CD4-positive, alpha-beta memory T cell (primary cell): ENCODE data around the gene SPEN. TPM values are rescaled to one million over a fixed set of nuclear protein-coding genes. Genes with fewer than 3 reads are reported as not detected.

Experiments used
- CTCF ChIA-PET: fragments of 350-600 bp; sonication (Branson Sonifier 250); formaldehyde crosslinking; loops from one replicate; lab custom pipeline; 2021; ENCODE audit warnings: inconsistent platforms; ENCODE audit not compliant: partially characterized antibody; lab: Charles Lee
- POLR2A ChIA-PET: fragments of 350-600 bp; sonication (Branson Sonifier 250); formaldehyde crosslinking; loops from one replicate; lab custom pipeline; 2021; ENCODE audit not compliant: partially characterized antibody; lab: Charles Lee
- DNase-seq, 5 donors: peaks; one replicate each; pipeline versions ENCODE4 v3.0.0 to v3.0.0-alpha.2; 2020 to 2022; ENCODE audit warnings: mixed read lengths in 1 of 5
- H3K27ac ChIP-seq: one replicate; pipeline ENCODE4 v1.7.0; 2013; ENCODE audit warnings: low read depth, low read length
- H3K27me3 ChIP-seq: 2 replicates; pipeline ENCODE4 v1.7.0; 2013; ENCODE audit warnings: mild to moderate bottlenecking, low read length, moderate library complexity; ENCODE audit not compliant: insufficient read depth
- H3K36me3 ChIP-seq: 2 replicates; pipeline ENCODE4 v1.7.0; 2013; ENCODE audit warnings: mild to moderate bottlenecking, low read length, moderate library complexity; ENCODE audit not compliant: insufficient read depth
- H3K4me1 ChIP-seq: 2 replicates; pipeline ENCODE4 v1.7.0; 2013; ENCODE audit warnings: mild to moderate bottlenecking, low read length, moderate library complexity; ENCODE audit not compliant: insufficient read depth
- H3K4me3 ChIP-seq, 2 donors: one replicate each; pipeline ENCODE4 v1.7.0; 2013; ENCODE audit warnings: low read length in 2 of 2, mild to moderate bottlenecking in 1 of 2
- H3K9me3 ChIP-seq, 2 donors: one replicate each; pipeline ENCODE4 v1.7.0; 2013; ENCODE audit warnings: low read length in 2 of 2, control low read depth in 1 of 2; ENCODE audit not compliant: control insufficient read depth in 1 of 2
- H3K27ac Mint-ChIP-seq, 7 donors: one replicate each; pipeline ENCODE4 v1.8.0; 2020 to 2021; ENCODE audit warnings: mixed read lengths in 7 of 7, mild to moderate bottlenecking in 6 of 7, inconsistent platforms in 3 of 7, moderate library complexity in 3 of 7
- H3K27me3 Mint-ChIP-seq, 2 donors: one replicate each; pipeline ENCODE4 v1.8.0; 2020 to 2021; ENCODE audit warnings: mixed read lengths in 2 of 2
- H3K36me3 Mint-ChIP-seq, 2 donors: one replicate each; pipeline ENCODE4 v1.8.0; 2020 to 2021; ENCODE audit warnings: mixed read lengths in 2 of 2, inconsistent platforms in 1 of 2, mild to moderate bottlenecking in 1 of 2
- H3K4me1 Mint-ChIP-seq, 4 donors: one replicate each; pipeline ENCODE4 v1.8.0; 2020 to 2021; ENCODE audit warnings: mixed read lengths in 4 of 4, mild to moderate bottlenecking in 1 of 4
- H3K4me3 Mint-ChIP-seq, 8 donors: one replicate each; pipeline ENCODE4 v1.8.0; 2020 to 2021; ENCODE audit warnings: mixed read lengths in 8 of 8, mild to moderate bottlenecking in 7 of 8, moderate library complexity in 6 of 8, inconsistent platforms in 3 of 8
- H3K9me3 Mint-ChIP-seq, 8 donors: one replicate each; pipeline ENCODE4 v1.8.0; 2020 to 2021; ENCODE audit warnings: mixed read lengths in 8 of 8, mild to moderate bottlenecking in 5 of 8, inconsistent platforms in 3 of 8, moderate library complexity in 1 of 8
- intact Hi-C: fragments of 100-400 bp; cut with micrococcal nuclease; formaldehyde crosslinking; loops from one replicate; pipeline ENCODE4 v1.15.1; 2023
- polyA plus RNA-seq, 2 donors: library from polyadenylated mRNA; unstranded; fragments of 300-500 nt; fragmentation: Illumina TruSeq; gene quantifications; one replicate each; pipeline ENCODE4 v1.2.3, GENCODE V29; 2021
- total RNA-seq, 2 experiments: library from RNA; stranded (reverse); gene quantifications; one replicate each; pipeline ENCODE4 v1.2.3, GENCODE V29; 2021

Gene SPEN
- total and polyA plus RNA-seq, 4 experiments from 2014 or later, result 2.4 to 87.8 (median 62.4) TPM

GRCh38 chr1:15848929-15849774, 1.6 kb downstream of the SPEN start:
- H3K4me3 ChIP-seq, result peak overlapping the region; percentile 55 to 65
- intact Hi-C loops, result loop anchor here (1.0 to 5.0 kb wide), 3 partner anchors 34 to 1203 kb away; partner anchors contain the start of gene SDHB
- Mint-ChIP-seq H3K27ac (peak overlapping the region; percentile 94 to 99 (median 98)), H3K9me3 (peaks cover 0 to 3% (median 0%) of the 10 kb centered on the region in 8 donors), H3K4me3 (peak overlapping the region; percentile 95 to 99 (median 98)), H3K36me3 (peaks cover 0 to 15% of the 10 kb centered on the region in 2 donors), H3K27me3 (no peaks in the 10 kb centered on the region), H3K4me1 (peaks cover 23 to 62% (median 38%) of the 10 kb centered on the region in 4 donors)
- H3K27me3 ChIP-seq, result no peaks in the 10 kb centered on the region
- peak overlapping the region; percentile 86 for H3K27ac ChIP-seq
- ChIA-PET CTCF (interaction anchor here (0.8 to 2.6 kb wide), 4 partner anchors 11 to 68 kb away, joined by 3 to 13 read pairs (median 4); no protein-coding TSS in a partner anchor), POLR2A (interaction anchor here (1.0 to 12.1 kb wide), 10 partner anchors 8 to 503 kb away, joined by 3 to 510 read pairs (median 6); partner anchors contain the start of genes DNAJC16, FBXO42 and ZBTB17)
- no peaks in the 10 kb centered on the region for H3K9me3 ChIP-seq
- H3K4me1 ChIP-seq, result peaks cover 61% of the 10 kb centered on the region
- H3K36me3 ChIP-seq, result no peaks in the 10 kb centered on the region
- peak; percentile 59 to 86 (median 67) for DNase-seq

- peak overlapping the region; percentile 86 for H3K27ac ChIP-seq
These were observed 2.3 kb downstream of the SPEN start for GRCh38 chr1:15849775-15850324.

GRCh38 chr1:15850471-15851001, 3.0 kb downstream of the SPEN start:
- ChIA-PET CTCF (interaction anchor here (0.9 to 2.6 kb wide), 3 partner anchors 12 to 35 kb away, joined by 3 to 13 read pairs (median 5); no protein-coding TSS in a partner anchor), POLR2A (interaction anchor here (1.3 to 12.1 kb wide), 4 partner anchors 9 to 125 kb away, joined by 4 to 510 read pairs (median 15); partner anchors contain the start of gene ZBTB17)
- Histone ChIP-seq H3K4me1 (peaks cover 57% of the 10 kb centered on the region), H3K36me3 (no peaks in the 10 kb centered on the region), H3K27ac (peak overlapping the region; percentile 86), H3K9me3 (no peaks in the 10 kb centered on the region), H3K27me3 (no peaks in the 10 kb centered on the region), H3K4me3 (no peak overlapping the region)
- peak overlapping the region in 6 of 7 donors; percentile 48 to 94 (median 76) for H3K27ac Mint-ChIP-seq
- DNase-seq, result no peak
- intact Hi-C loops, result no loop called here
- H3K36me3 Mint-ChIP-seq, result peaks cover 0 to 15% of the 10 kb centered on the region in 2 donors
- peak overlapping the region; percentile 45 to 99 (median 80) for H3K4me3 Mint-ChIP-seq
- peaks cover 21 to 67% (median 37%) of the 10 kb centered on the region in 4 donors for H3K4me1 Mint-ChIP-seq
- no peaks in the 10 kb centered on the region for H3K27me3 Mint-ChIP-seq
- peaks cover 0 to 3% (median 0%) of the 10 kb centered on the region in 8 donors for H3K9me3 Mint-ChIP-seq

More at GRCh38 chr1:15849775-15850324, 2.3 kb downstream of the SPEN start:
- Histone ChIP-seq H3K9me3 (no peaks in the 10 kb centered on the region), H3K4me1 (peaks cover 59% of the 10 kb centered on the region), H3K4me3 (peak overlapping the region; percentile 55 to 65), H3K27me3 (no peaks in the 10 kb centered on the region), H3K36me3 (no peaks in the 10 kb centered on the region)
- Mint-ChIP-seq H3K27ac (peak overlapping the region; percentile 94 to 99 (median 98)), H3K9me3 (peaks cover 0 to 3% (median 0%) of the 10 kb centered on the region in 8 donors), H3K36me3 (peaks cover 0 to 15% of the 10 kb centered on the region in 2 donors), H3K4me1 (peaks cover 24 to 67% (median 41%) of the 10 kb centered on the region in 4 donors), H3K27me3 (no peaks in the 10 kb centered on the region), H3K4me3 (peak overlapping the region; percentile 95 to 99 (median 98))
- POLR2A ChIA-PET, result interaction anchor here (1.0 to 12.1 kb wide), 7 partner anchors 8 to 323 kb away, joined by 4 to 510 read pairs (median 7); partner anchors contain the start of genes DNAJC16 and ZBTB17
- CTCF ChIA-PET, result interaction anchor here (0.9 to 2.6 kb wide), 4 partner anchors 12 to 34 kb away, joined by 3 to 13 read pairs (median 5); no protein-coding TSS in a partner anchor
- intact Hi-C loops, result loop anchor here (1.0 to 5.0 kb wide), 3 partner anchors 35 to 1202 kb away; partner anchors contain the start of gene SDHB
- DNase-seq, result peak; percentile 16 to 51 (median 27)

- H3K36me3 Mint-ChIP-seq, result peaks cover 0 to 15% of the 10 kb centered on the region in 2 donors
- DNase-seq, result no peak
- Histone ChIP-seq H3K27ac (no peak overlapping the region), H3K4me1 (peaks cover 51% of the 10 kb centered on the region), H3K36me3 (no peaks in the 10 kb centered on the region), H3K9me3 (no peaks in the 10 kb centered on the region), H3K27me3 (no peaks in the 10 kb centered on the region), H3K4me3 (no peak overlapping the region)
- peak overlapping the region in 4 of 8 donors; percentile 1 to 67 (median 48) for H3K4me3 Mint-ChIP-seq
- H3K27me3 Mint-ChIP-seq, result no peaks in the 10 kb centered on the region
- H3K9me3 Mint-ChIP-seq, result peaks cover 0 to 3% (median 0%) of the 10 kb centered on the region in 8 donors
- H3K27ac Mint-ChIP-seq, result peak overlapping the region in 5 of 7 donors; percentile 3 to 62 (median 22)
- intact Hi-C loops, result no loop called here
- peaks cover 21 to 67% (median 34%) of the 10 kb centered on the region in 4 donors for H3K4me1 Mint-ChIP-seq
- ChIA-PET CTCF (interaction anchor here (2.6 kb wide), 1 partner anchor 18 kb away, joined by 13 read pairs; no protein-coding TSS in a partner anchor), POLR2A (interaction anchor here (1.3 to 12.1 kb wide), 3 partner anchors 8 to 16 kb away, joined by 4 to 510 read pairs (median 4); no protein-coding TSS in a partner anchor)
These were observed 3.9 kb downstream of the SPEN start for GRCh38 chr1:15851210-15852035.

GRCh38 chr1:15852036-15852827, 4.7 kb downstream of the SPEN start:
- no peak for DNase-seq
- Histone ChIP-seq H3K36me3 (no peaks in the 10 kb centered on the region), H3K27ac (no peak overlapping the region), H3K9me3 (no peaks in the 10 kb centered on the region), H3K4me3 (no peak overlapping the region), H3K27me3 (no peaks in the 10 kb centered on the region), H3K4me1 (peaks cover 48% of the 10 kb centered on the region)
- intact Hi-C loops, result no loop called here
- H3K27ac Mint-ChIP-seq, result peak overlapping the region in 4 of 7 donors; percentile 20 to 77 (median 66)
- peak overlapping the region in 1 of 8 donors; percentile 10 for H3K4me3 Mint-ChIP-seq
- peaks cover 21 to 66% (median 34%) of the 10 kb centered on the region in 4 donors for H3K4me1 Mint-ChIP-seq
- H3K27me3 Mint-ChIP-seq, result no peaks in the 10 kb centered on the region
- ChIA-PET CTCF (no interaction called here), POLR2A (interaction anchor here (0.6 to 12.1 kb wide), 3 partner anchors 14 to 17 kb away, joined by 3 to 510 read pairs (median 4); no protein-coding TSS in a partner anchor)
- peaks cover 0 to 15% of the 10 kb centered on the region in 2 donors for H3K36me3 Mint-ChIP-seq
- H3K9me3 Mint-ChIP-seq, result peaks cover 0 to 3% (median 0%) of the 10 kb centered on the region in 8 donors
